GM19395 (cell line): Measurements from ENCODE around the gene SYTL5.

Experiments used
- ATAC-seq: cut with Tn5 transposase; IDR thresholded peaks from one replicate; pipeline ENCODE4 v1.9.1; 2021; ENCODE audit warnings: mild to moderate bottlenecking, moderate library complexity; ENCODE audit not compliant: unreplicated experiment

Gene SYTL5

GRCh38 chrX:38127961-38128360 lies 121.6 kb downstream of the SYTL5 start:
- ATAC-seq: no peak

GRCh38 chrX:38129366-38129765 lies 123.0 kb downstream of the SYTL5 start:
- ATAC-seq: no peak

GRCh38 chrX:38138157-38138891 lies 132.0 kb downstream of the SYTL5 start:
- no peak for ATAC-seq

- no peak for ATAC-seq
Measured at GRCh38 chrX:38138900-38139299, 132.5 kb downstream of the SYTL5 start.

- ATAC-seq: no peak
Measured at GRCh38 chrX:38142610-38143009, 136.3 kb downstream of the SYTL5 start.

- ATAC-seq: no peak
Measured at GRCh38 chrX:38149016-38149415, 142.7 kb downstream of the SYTL5 start.

GRCh38 chrX:38150993-38151392 lies 144.6 kb downstream of the SYTL5 start:
- no peak for ATAC-seq

- ATAC-seq: no peak
Measured at GRCh38 chrX:38151441-38151840, 145.1 kb downstream of the SYTL5 start.

GRCh38 chrX:38154340-38154739 lies 148.0 kb downstream of the SYTL5 start:
- no peak for ATAC-seq

GRCh38 chrX:38154818-38155217 lies 148.5 kb downstream of the SYTL5 start:
- ATAC-seq: no peak

GRCh38 chrX:38156838-38157237 lies 150.5 kb downstream of the SYTL5 start:
- ATAC-seq: no peak

GRCh38 chrX:38163193-38163592 lies 156.8 kb downstream of the SYTL5 start:
- ATAC-seq: no peak

- no peak for ATAC-seq
Measured at GRCh38 chrX:38165023-38165422, 158.7 kb downstream of the SYTL5 start.

GRCh38 chrX:38166478-38167083 lies 160.2 kb downstream of the SYTL5 start:
- ATAC-seq: peak; percentile 50

- no peak for ATAC-seq
Measured at GRCh38 chrX:38170556-38170955, 164.2 kb downstream of the SYTL5 start.

- no peak for ATAC-seq
Measured at GRCh38 chrX:38172596-38172995, 166.2 kb downstream of the SYTL5 start.

GRCh38 chrX:38175139-38175538 lies 168.8 kb downstream of the SYTL5 start:
- no peak for ATAC-seq

- ATAC-seq: no peak
Measured at GRCh38 chrX:38178396-38178795, 172.0 kb downstream of the SYTL5 start.
